Measurements from ENCODE around the gene HDC. TPM values are rescaled to one million over a fixed set of nuclear protein-coding genes. Genes with fewer than 3 reads are reported as not detected.

The HDC gene
- total RNA-seq, 3 donors from 2014 or later, result 0.29 to 1.5 (median 0.71) TPM

GRCh38 chr15:50247819-50248655 is 17.5 kb downstream of the HDC start:
- H3K27me3 Mint-ChIP-seq (ENCODE audit: low read depth), result peaks cover 2% of the 10 kb centered on the region
- peak; percentile 52 to 90 for ATAC-seq
- H3K9me3 Mint-ChIP-seq, result no peaks in the 10 kb centered on the region
- H3K4me3 Mint-ChIP-seq, result peak overlapping the region; percentile 50
- no peaks in the 10 kb centered on the region for H3K36me3 Mint-ChIP-seq (ENCODE audit: insufficient read depth)
- no peak for DNase-seq
- H3K4me1 Mint-ChIP-seq (ENCODE audit: low read depth), result peaks cover 28% of the 10 kb centered on the region

- Mint-ChIP-seq H3K4me1 (ENCODE audit: low read depth) (peaks cover 28% of the 10 kb centered on the region), H3K9me3 (no peaks in the 10 kb centered on the region), H3K27me3 (ENCODE audit: low read depth) (peaks cover 2% of the 10 kb centered on the region), H3K36me3 (ENCODE audit: insufficient read depth) (no peaks in the 10 kb centered on the region), H3K4me3 (no peak overlapping the region)
- DNase-seq (no peak), ATAC-seq (no peak)
These were observed 18.9 kb downstream of the HDC start for GRCh38 chr15:50246631-50247030.

GRCh38 chr15:50244959-50245624 is 20.4 kb downstream of the HDC start:
- DNase-seq (no peak), ATAC-seq (no peak)
- Mint-ChIP-seq H3K4me3 (no peak overlapping the region), H3K4me1 (ENCODE audit: low read depth) (peaks cover 28% of the 10 kb centered on the region), H3K36me3 (ENCODE audit: insufficient read depth) (no peaks in the 10 kb centered on the region), H3K9me3 (no peaks in the 10 kb centered on the region), H3K27me3 (ENCODE audit: low read depth) (no peaks in the 10 kb centered on the region)

GRCh38 chr15:50244153-50244552 is 21.4 kb downstream of the HDC start:
- Mint-ChIP-seq H3K27me3 (ENCODE audit: low read depth) (no peaks in the 10 kb centered on the region), H3K9me3 (no peaks in the 10 kb centered on the region), H3K4me1 (ENCODE audit: low read depth) (peaks cover 23% of the 10 kb centered on the region), H3K36me3 (ENCODE audit: insufficient read depth) (no peaks in the 10 kb centered on the region), H3K4me3 (no peak overlapping the region)
- DNase-seq, result no peak
- ATAC-seq, result no peak

GRCh38 chr15:50241684-50242450 is 23.7 kb downstream of the HDC start:
- Mint-ChIP-seq H3K4me3 (no peak overlapping the region), H3K36me3 (ENCODE audit: insufficient read depth) (no peaks in the 10 kb centered on the region), H3K9me3 (no peaks in the 10 kb centered on the region), H3K27me3 (ENCODE audit: low read depth) (no peaks in the 10 kb centered on the region), H3K4me1 (ENCODE audit: low read depth) (peaks cover 4% of the 10 kb centered on the region)
- ATAC-seq (peak; percentile 51 to 52), DNase-seq (no peak)

- Mint-ChIP-seq H3K36me3 (ENCODE audit: insufficient read depth) (no peaks in the 10 kb centered on the region), H3K4me1 (ENCODE audit: low read depth) (no peaks in the 10 kb centered on the region), H3K4me3 (no peak overlapping the region), H3K27me3 (ENCODE audit: low read depth) (no peaks in the 10 kb centered on the region), H3K9me3 (no peaks in the 10 kb centered on the region)
- DNase-seq (no peak), ATAC-seq (no peak)
These were observed 27.3 kb downstream of the HDC start for GRCh38 chr15:50238255-50238654.

GRCh38 chr15:50236433-50236832 is 29.1 kb downstream of the HDC start:
- no peaks in the 10 kb centered on the region for H3K9me3 Mint-ChIP-seq
- H3K4me3 Mint-ChIP-seq, result no peak overlapping the region
- ATAC-seq (no peak), DNase-seq (no peak)
- no peaks in the 10 kb centered on the region for H3K27me3 Mint-ChIP-seq (ENCODE audit: low read depth)
- H3K4me1 Mint-ChIP-seq (ENCODE audit: low read depth), result no peaks in the 10 kb centered on the region
- no peaks in the 10 kb centered on the region for H3K36me3 Mint-ChIP-seq (ENCODE audit: insufficient read depth)

- no peak for ATAC-seq
- no peak overlapping the region for H3K4me3 Mint-ChIP-seq
- no peak for DNase-seq
- no peaks in the 10 kb centered on the region for H3K4me1 Mint-ChIP-seq (ENCODE audit: low read depth)
- H3K36me3 Mint-ChIP-seq (ENCODE audit: insufficient read depth), result no peaks in the 10 kb centered on the region
- no peaks in the 10 kb centered on the region for H3K9me3 Mint-ChIP-seq
- no peaks in the 10 kb centered on the region for H3K27me3 Mint-ChIP-seq (ENCODE audit: low read depth)
These were observed 29.7 kb downstream of the HDC start for GRCh38 chr15:50235794-50236193.

GRCh38 chr15:50234764-50235163 is 30.8 kb downstream of the HDC start:
- H3K36me3 Mint-ChIP-seq (ENCODE audit: insufficient read depth), result peaks cover 2% of the 10 kb centered on the region
- no peak for ATAC-seq
- no peak for DNase-seq
- no peak overlapping the region for H3K4me3 Mint-ChIP-seq
- H3K9me3 Mint-ChIP-seq, result no peaks in the 10 kb centered on the region
- H3K27me3 Mint-ChIP-seq (ENCODE audit: low read depth), result no peaks in the 10 kb centered on the region
- no peaks in the 10 kb centered on the region for H3K4me1 Mint-ChIP-seq (ENCODE audit: low read depth)

- ATAC-seq, result no peak
- no peaks in the 10 kb centered on the region for H3K27me3 Mint-ChIP-seq (ENCODE audit: low read depth)
- peaks cover 2% of the 10 kb centered on the region for H3K36me3 Mint-ChIP-seq (ENCODE audit: insufficient read depth)
- H3K4me3 Mint-ChIP-seq, result no peak overlapping the region
- H3K4me1 Mint-ChIP-seq (ENCODE audit: low read depth), result no peaks in the 10 kb centered on the region
- no peak for DNase-seq
- no peaks in the 10 kb centered on the region for H3K9me3 Mint-ChIP-seq
These were observed 32.3 kb downstream of the HDC start for GRCh38 chr15:50233192-50233736.

- H3K4me1 Mint-ChIP-seq (ENCODE audit: low read depth), result no peaks in the 10 kb centered on the region
- H3K4me3 Mint-ChIP-seq, result no peak overlapping the region
- H3K36me3 Mint-ChIP-seq (ENCODE audit: insufficient read depth), result peaks cover 2% of the 10 kb centered on the region
- H3K27me3 Mint-ChIP-seq (ENCODE audit: low read depth), result no peaks in the 10 kb centered on the region
- H3K9me3 Mint-ChIP-seq, result no peaks in the 10 kb centered on the region
- DNase-seq (no peak), ATAC-seq (no peak)
These were observed 32.7 kb downstream of the HDC start for GRCh38 chr15:50232791-50233190.

- no peaks in the 10 kb centered on the region for H3K9me3 Mint-ChIP-seq
- DNase-seq (no peak), ATAC-seq (no peak)
- peaks cover 2% of the 10 kb centered on the region for H3K36me3 Mint-ChIP-seq (ENCODE audit: insufficient read depth)
- H3K27me3 Mint-ChIP-seq (ENCODE audit: low read depth), result no peaks in the 10 kb centered on the region
- no peaks in the 10 kb centered on the region for H3K4me1 Mint-ChIP-seq (ENCODE audit: low read depth)
- H3K4me3 Mint-ChIP-seq, result no peak overlapping the region
These were observed 33.8 kb downstream of the HDC start for GRCh38 chr15:50231761-50232160.

- Mint-ChIP-seq H3K4me3 (no peak overlapping the region), H3K27me3 (ENCODE audit: low read depth) (no peaks in the 10 kb centered on the region), H3K36me3 (ENCODE audit: insufficient read depth) (peaks cover 2% of the 10 kb centered on the region), H3K9me3 (no peaks in the 10 kb centered on the region), H3K4me1 (ENCODE audit: low read depth) (no peaks in the 10 kb centered on the region)
- DNase-seq (no peak), ATAC-seq (no peak)
These were observed 36.2 kb downstream of the HDC start for GRCh38 chr15:50229336-50229735.

- Mint-ChIP-seq H3K27me3 (ENCODE audit: low read depth) (no peaks in the 10 kb centered on the region), H3K36me3 (ENCODE audit: insufficient read depth) (peaks cover 2% of the 10 kb centered on the region), H3K9me3 (no peaks in the 10 kb centered on the region), H3K4me3 (no peak overlapping the region), H3K4me1 (ENCODE audit: low read depth) (no peaks in the 10 kb centered on the region)
- no peak for ATAC-seq
- no peak for DNase-seq
These were observed 36.7 kb downstream of the HDC start for GRCh38 chr15:50228866-50229265.

All from activated T-cell treated with anti-CD3 and anti-CD28 coated beads, Interleukin-2, amount 50 U/mL, for 4 hours (primary cell).